ENCODE data around the gene TENT5C. TPM values are rescaled to one million over a fixed set of nuclear protein-coding genes. Genes with fewer than 3 reads are reported as not detected.

TENT5C gene
- total and polyA plus RNA-seq, 2 of the 8 experiments (the other 6 are each of a cell fraction or from before 2014, with no cell fraction given) = 0.38 to 0.99 TPM

DNA sequence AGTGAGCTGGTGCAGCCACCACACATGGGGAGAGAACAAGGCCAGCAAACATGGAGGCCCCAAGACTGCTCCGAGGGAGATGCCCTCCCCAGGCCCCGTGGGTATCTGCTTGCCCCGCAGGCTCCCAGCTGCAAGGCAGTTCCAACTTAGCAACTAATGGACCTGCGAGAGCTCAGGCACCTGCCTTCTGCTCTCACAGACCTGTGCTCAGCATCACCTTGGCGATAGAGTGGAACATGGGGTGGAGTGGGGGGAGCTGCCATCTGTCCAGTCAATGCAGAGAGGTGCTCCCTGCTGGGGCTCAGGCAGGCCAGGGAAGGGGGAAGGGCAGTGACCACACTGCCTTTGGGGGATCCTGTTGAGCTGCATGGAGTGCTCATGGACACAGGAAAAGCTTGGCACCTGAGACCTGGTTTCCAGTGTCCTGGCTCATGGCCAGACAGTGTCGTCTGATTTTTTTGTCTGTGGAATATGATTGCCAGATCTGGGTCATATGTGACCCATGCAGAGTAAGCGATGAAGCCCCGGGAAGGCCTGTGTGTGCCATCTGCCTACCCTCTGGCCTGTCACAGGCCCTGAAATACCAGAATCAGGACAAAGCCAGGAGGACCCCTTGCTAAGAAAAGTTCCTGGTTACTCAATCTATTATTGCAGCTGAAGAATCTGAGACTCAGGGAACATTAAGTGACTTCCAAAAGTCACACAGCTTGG, 39.9 kb upstream of the TENT5C start:
- Histone ChIP-seq H3K9me3 (ENCODE audit: insufficient read depth in 2 of 2, low read depth in 1 of 2, low read length in 1 of 2) (no peaks in the 10 kb centered on the region), H2BK20ac (ENCODE audit: low read length) (no peak overlapping the region), H2BK12ac (ENCODE audit: low read depth, low read length) (no peak overlapping the region), H3K27me3 (replicated peaks in 1 of 4; ENCODE audit: control insufficient read depth in 3 of 4, extremely low read depth in 1 of 4, insufficient read depth in 3 of 4, low read length in 3 of 4) (no peaks in the 10 kb centered on the region; a peak in 2 of 7 replicates), H3K23me2 (ENCODE audit: low read depth, low read length) (no peaks in the 10 kb centered on the region), H3K4ac (replicated peaks; ENCODE audit: insufficient read length, low read depth, low read length) (no peak overlapping the region), H2BK120ac (replicated peaks; ENCODE audit: low read depth, low read length) (no peak overlapping the region), H3K23ac (ENCODE audit: insufficient read length) (no peak overlapping the region), H4K5ac (ENCODE audit: insufficient read length, low read depth, low read length) (no peak overlapping the region), H3K36me3 (ENCODE audit: control insufficient read depth in 2 of 4, insufficient read depth in 4 of 4, low read length in 3 of 4) (no peaks in the 10 kb centered on the region), H3K4me3 (ENCODE audit: extremely low read depth in 1 of 4, insufficient read depth in 2 of 4, low read depth in 3 of 4, low read length in 4 of 4) (no peak overlapping the region), H2BK15ac (ENCODE audit: low read length) (no peak overlapping the region), H3K27ac (ENCODE audit: low read depth, low read length) (no peak overlapping the region), H3K14ac (ENCODE audit: insufficient read length) (no peak overlapping the region), H3K79me1 (ENCODE audit: low read depth, low read length) (no peaks in the 10 kb centered on the region), H3K4me2 (ENCODE audit: insufficient read depth in 1 of 2, low read depth in 2 of 2, low read length in 2 of 2) (no peak overlapping the region), H3K79me2 (ENCODE audit: control insufficient read depth in 1 of 2, insufficient read depth in 2 of 2, low read length in 2 of 2) (no peaks in the 10 kb centered on the region), H3K4me1 (replicated peaks in 1 of 4; ENCODE audit: control insufficient read depth in 3 of 4, insufficient read depth in 4 of 4, low read length in 3 of 4) (peaks cover 0 to under 1% (median 0%) of the 10 kb centered on the region in 4 experiments; a peak in 1 of 7 replicates), H4K91ac (replicated peaks; ENCODE audit: insufficient read length, low read length) (no peak overlapping the region), H4K20me1 (replicated peaks in 1 of 2; ENCODE audit: control insufficient read depth in 1 of 2, insufficient read depth in 2 of 2, low read length in 2 of 2) (no peaks in the 10 kb centered on the region), H2BK5ac (ENCODE audit: low read depth, low read length) (no peak overlapping the region), H3K56ac (replicated peaks; ENCODE audit: insufficient read length, low read depth, low read length) (no peak overlapping the region), H2AFZ (ENCODE audit: low read length) (no peak overlapping the region), H4K8ac (ENCODE audit: extremely low read depth, insufficient read depth, low read length) (peak overlapping the region; percentile 11; the same call in 1 of the 2 replicates), H2AK5ac (ENCODE audit: low read depth, low read length) (no peak overlapping the region), H3K9ac (replicated peaks in 1 of 4; ENCODE audit: extremely low read depth in 1 of 4, low read depth in 3 of 4, low read length in 3 of 4) (no peak overlapping the region), H3K18ac (ENCODE audit: extremely low read depth, low read length) (no peak overlapping the region)
- ChIA-PET POLR2A (ENCODE audit: partially characterized antibody) (no interaction called here), CTCF (ENCODE audit: partially characterized antibody) (interaction anchor here (1.4 to 1.5 kb wide), 2 partner anchors 25 to 59 kb away, joined by 3 to 5 read pairs; no protein-coding TSS in a partner anchor)
- 94% methylated on average over 8 of the region's 8 CpGs; no CpG with 5 or more reads in 1 of the 2 experiments for WGBS, 2 experiments (ENCODE audit: extremely low coverage in 1 of 2, insufficient coverage in 1 of 2, insufficient read length in 1 of 2, insufficient replicate concordance in 2 of 2, low coverage in 1 of 2, low lambda C conversion rate in 2 of 2, missing lambda C conversion rate in 1 of 2)
- DNase-seq (ENCODE audit: low read depth in 1 of 2, low spot score in 2 of 2) (peak in 1 of 2 experiments; percentile 32), FAIRE-seq (no peak)
- no peak for TF ChIP-seq JUND (IDR thresholded peaks at IDR 0.05; ENCODE audit: low read length)
